ENCODE results near the gene GPRIN3.

GRCh38 chr4:89197920-89198319 is 109.7 kb downstream of the GPRIN3 start:
- TF ChIP-seq CTCF (IDR thresholded peaks at IDR 0.05) (no peak), POLR2A (IDR thresholded peaks at IDR 0.05) (no peak)
